Measurements from ENCODE around the gene MIPEP.

DNA sequence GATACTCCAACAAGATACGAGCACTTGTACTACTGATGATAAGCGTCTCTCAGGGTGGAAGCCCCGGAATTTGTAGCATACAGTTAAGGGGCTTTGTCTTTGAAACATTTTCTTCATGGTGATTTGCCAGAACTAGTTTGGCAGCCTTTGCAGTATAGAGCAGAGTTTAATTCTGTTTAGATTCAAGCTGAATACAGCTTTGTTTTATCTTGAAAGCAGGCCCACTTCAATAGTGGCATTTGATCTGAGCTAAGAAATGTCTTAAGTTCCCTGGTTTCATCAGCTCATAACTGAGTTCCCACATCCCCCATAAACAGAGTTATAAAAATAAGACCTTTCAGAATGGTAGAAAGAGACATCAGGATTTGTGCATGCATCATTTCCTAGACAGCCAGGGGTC, 125.9 kb downstream of the MIPEP start:
- TF ChIP-seq POLR2A (IDR thresholded peaks at IDR 0.05; ENCODE audit: low read length) (no peak), GATA1 (IDR thresholded peaks at IDR 0.05; ENCODE audit: low read depth, low read length) (no peak)

Data from erythroblast (primary cell).